ENCODE data around the gene RYR3. TPM values are rescaled to one million over a fixed set of nuclear protein-coding genes. Genes with fewer than 3 reads are reported as not detected.

The RYR3 gene
- total RNA-seq, 1 donor from 2014 or later, result 21.2 TPM

GRCh38 chr15:33679061-33679460 lies 368.3 kb downstream of the RYR3 start:
- DNase-seq (ENCODE audit: low spot score in 2 of 2) (no peak), FAIRE-seq (no peak)

GRCh38 chr15:33680336-33680735 lies 369.6 kb downstream of the RYR3 start:
- DNase-seq (ENCODE audit: low spot score in 2 of 2) (no peak), FAIRE-seq (no peak)

- no peak for FAIRE-seq
- no peak for DNase-seq (ENCODE audit: low spot score in 2 of 2)
Observed at GRCh38 chr15:33693166-33693800, 382.5 kb downstream of the RYR3 start.

GRCh38 chr15:33698126-33698525 lies 387.4 kb downstream of the RYR3 start:
- DNase-seq (ENCODE audit: low spot score in 2 of 2) (no peak), FAIRE-seq (no peak)

GRCh38 chr15:33699145-33699544 lies 388.4 kb downstream of the RYR3 start:
- FAIRE-seq (no peak), DNase-seq (ENCODE audit: low spot score in 2 of 2) (no peak)

DNA sequence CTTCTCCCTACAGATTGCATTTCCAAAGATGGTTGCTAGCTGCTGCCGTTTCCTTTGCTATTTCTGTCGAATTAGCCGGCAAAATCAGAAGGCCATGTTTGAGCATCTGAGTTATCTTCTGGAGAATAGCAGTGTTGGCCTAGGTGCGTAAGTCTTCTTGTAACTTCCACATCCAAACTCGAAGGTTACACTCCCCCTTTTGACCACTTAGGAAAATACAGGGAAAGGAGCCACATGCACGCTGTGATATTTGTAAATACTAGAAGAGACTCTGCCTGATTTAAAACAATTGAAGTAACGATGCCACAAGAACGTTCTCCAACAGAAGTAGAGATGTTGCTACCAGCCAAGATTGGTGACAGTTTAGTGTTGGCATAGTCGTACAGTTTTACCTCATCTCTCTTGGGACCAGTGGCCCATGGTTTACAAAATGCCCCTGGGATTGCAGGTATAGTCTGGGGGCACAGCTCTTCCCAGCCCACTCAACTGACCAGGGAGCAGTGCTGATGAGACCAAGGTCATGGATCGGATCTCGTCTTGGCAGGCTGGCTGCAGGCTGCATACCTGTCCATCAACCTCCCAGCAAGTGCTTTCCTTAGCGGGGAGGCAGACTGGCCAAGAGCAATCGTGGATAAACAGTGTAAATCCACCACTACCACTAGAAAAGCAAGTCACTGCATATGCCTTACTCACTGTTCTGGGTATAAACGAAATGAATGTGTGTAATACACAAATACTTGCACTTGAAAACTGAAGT lies 389.1 kb downstream of the RYR3 start:
- no peak for FAIRE-seq

GRCh38 chr15:33700695-33701303 lies 390.0 kb downstream of the RYR3 start:
- DNase-seq (ENCODE audit: low spot score in 2 of 2) (peak; percentile 27 to 51), FAIRE-seq (no peak)

More for the DNA sequence above, 389.1 kb downstream of the RYR3 start:
- DNase-seq (ENCODE audit: low spot score in 2 of 2), result no peak

- no peak for DNase-seq (ENCODE audit: low spot score in 2 of 2)
Observed at GRCh38 chr15:33701304-33701696, 390.5 kb downstream of the RYR3 start.

GRCh38 chr15:33706173-33706572 lies 395.4 kb downstream of the RYR3 start:
- no peak for FAIRE-seq
- no peak for DNase-seq (ENCODE audit: low spot score in 2 of 2)

More at GRCh38 chr15:33701304-33701696, 390.5 kb downstream of the RYR3 start:
- no peak for FAIRE-seq

DNA sequence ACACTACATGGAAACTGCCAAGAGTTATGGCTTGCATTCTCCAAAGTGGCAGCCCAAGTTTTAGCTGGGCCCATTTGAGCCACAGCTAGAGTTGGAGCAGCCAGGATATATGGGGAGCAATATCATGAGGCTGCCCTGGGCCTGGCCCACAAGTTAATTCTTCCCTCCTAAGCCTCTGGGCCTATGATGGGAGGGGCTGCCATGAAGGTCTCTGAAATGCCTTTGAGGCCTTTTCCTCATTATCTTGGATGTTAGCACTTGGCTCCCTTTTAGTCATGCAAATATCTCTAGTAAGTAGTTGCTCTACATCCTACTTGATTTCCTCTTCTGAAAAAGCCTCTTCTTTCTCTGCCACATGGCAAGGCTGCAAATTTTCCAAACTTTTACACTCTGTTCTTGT lies 400.0 kb downstream of the RYR3 start:
- DNase-seq (ENCODE audit: low spot score in 2 of 2), result no peak
- no peak for FAIRE-seq

- FAIRE-seq, result no peak
Observed at GRCh38 chr15:33716025-33716424, 405.3 kb downstream of the RYR3 start.

DNA sequence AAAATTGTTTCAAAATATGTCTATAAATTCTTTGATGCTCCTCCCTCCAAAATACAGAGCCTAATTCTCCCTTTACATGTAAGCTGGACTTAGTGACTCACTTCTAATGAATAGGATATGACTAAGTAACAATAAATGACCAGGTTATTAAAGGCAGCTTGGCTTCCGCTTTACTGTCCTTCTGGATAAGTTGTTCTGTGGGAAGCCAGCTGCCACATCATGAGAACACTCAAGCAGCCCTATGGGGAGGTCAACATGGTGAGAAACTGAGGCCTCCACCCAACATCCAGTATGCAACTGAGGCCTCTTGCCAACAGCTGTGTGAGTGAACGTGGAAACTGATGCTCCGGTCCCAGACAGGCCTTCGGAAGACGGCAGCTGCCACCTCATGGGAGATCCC lies 410.2 kb downstream of the RYR3 start:
- no peak for DNase-seq (ENCODE audit: low spot score in 2 of 2)
- no peak for FAIRE-seq

More at GRCh38 chr15:33716025-33716424, 405.3 kb downstream of the RYR3 start:
- DNase-seq (ENCODE audit: low spot score in 2 of 2), result no peak

GRCh38 chr15:33722005-33722672 lies 411.4 kb downstream of the RYR3 start:
- FAIRE-seq (no peak), DNase-seq (ENCODE audit: low spot score in 2 of 2) (no peak)

DNA sequence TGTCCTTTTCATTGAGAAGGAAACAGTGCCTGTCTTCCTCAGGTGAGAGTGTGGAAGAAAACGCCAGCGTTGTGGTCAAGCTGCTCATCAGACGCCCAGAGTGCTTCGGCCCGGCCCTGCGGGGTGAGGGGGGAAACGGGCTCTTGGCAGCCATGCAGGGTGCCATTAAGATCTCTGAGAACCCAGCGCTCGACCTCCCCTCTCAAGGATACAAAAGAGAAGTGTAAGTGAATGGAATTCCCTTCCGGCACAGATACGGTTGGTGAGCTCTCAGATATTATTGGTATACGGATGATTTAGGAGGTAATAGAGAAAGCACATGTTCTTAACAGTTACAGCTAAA lies 411.9 kb downstream of the RYR3 start:
- no peak for FAIRE-seq
- no peak for DNase-seq (ENCODE audit: low spot score in 2 of 2)

DNA sequence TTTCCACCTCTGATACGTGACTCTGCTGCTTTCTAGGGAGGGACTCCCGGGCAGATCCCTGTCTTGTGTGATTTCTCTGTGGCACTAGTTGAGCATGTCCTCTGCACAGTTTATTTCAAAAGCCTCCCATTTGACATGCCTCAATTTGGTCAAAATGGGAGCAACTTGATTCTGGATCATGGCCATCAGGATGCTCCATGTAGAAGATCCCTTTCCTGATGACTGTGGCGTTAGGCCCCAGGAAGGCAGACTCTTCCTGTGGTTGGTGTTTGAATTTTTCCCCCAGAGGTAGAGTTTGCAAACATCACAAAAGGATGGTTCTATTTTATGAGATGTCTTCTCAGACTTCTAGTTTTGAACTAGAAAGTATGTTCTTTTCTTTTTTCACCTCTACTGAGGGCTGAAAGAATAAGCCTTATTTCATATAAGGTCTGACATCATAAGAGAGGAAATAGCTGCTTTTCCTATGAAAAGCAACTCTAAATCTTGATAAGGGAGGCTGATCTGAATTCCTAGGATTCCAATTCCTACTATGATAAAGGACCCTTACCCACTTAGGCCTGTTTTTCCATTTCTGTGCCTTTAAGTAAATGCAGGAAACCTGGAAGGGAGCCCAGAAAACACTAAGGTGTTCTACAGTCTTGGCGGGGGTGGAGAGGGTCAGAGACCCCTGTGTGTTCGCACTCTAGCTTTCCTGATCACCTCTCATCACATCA lies 413.7 kb downstream of the RYR3 start:
- DNase-seq (ENCODE audit: low spot score in 2 of 2), result no peak
- no peak for FAIRE-seq

GRCh38 chr15:33729653-33730052 lies 418.9 kb downstream of the RYR3 start:
- DNase-seq (ENCODE audit: low spot score in 2 of 2), result no peak

GRCh38 chr15:33730815-33731214 lies 420.0 kb downstream of the RYR3 start:
- DNase-seq (ENCODE audit: low spot score in 2 of 2) (no peak), FAIRE-seq (no peak)

More at GRCh38 chr15:33729653-33730052, 418.9 kb downstream of the RYR3 start:
- FAIRE-seq, result no peak

- no peak for FAIRE-seq
- no peak for DNase-seq (ENCODE audit: low spot score in 2 of 2)
Observed at GRCh38 chr15:33735143-33735542, 424.4 kb downstream of the RYR3 start.

GRCh38 chr15:33735637-33736247 lies 425.0 kb downstream of the RYR3 start:
- DNase-seq (ENCODE audit: low spot score in 2 of 2), result no peak
- FAIRE-seq, result no peak

All from frontal cortex (tissue), 4 donors.